ENCODE data around the gene ALG11.

DNA sequence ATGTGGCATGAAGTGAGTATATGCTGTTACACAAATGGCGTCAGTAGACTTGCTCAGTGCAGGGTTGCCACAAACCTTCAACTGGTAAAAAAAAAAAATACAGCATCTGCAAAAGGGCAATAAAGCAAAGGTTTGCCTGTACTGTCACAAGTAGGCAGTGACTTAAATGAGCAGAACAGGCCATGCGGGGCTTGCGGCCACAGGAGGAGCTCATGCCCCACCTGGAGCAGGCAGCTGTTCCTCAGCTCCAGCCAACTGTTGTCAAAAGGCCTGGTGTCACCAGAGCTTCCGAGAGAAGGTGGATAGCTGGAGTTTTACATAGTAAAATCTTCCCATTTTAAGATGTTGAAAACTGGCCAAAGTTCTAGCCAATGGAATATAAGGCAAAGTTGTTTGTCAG lies 8.7 kb upstream of the ALG11 start:
- TF ChIP-seq, protein P1, sequence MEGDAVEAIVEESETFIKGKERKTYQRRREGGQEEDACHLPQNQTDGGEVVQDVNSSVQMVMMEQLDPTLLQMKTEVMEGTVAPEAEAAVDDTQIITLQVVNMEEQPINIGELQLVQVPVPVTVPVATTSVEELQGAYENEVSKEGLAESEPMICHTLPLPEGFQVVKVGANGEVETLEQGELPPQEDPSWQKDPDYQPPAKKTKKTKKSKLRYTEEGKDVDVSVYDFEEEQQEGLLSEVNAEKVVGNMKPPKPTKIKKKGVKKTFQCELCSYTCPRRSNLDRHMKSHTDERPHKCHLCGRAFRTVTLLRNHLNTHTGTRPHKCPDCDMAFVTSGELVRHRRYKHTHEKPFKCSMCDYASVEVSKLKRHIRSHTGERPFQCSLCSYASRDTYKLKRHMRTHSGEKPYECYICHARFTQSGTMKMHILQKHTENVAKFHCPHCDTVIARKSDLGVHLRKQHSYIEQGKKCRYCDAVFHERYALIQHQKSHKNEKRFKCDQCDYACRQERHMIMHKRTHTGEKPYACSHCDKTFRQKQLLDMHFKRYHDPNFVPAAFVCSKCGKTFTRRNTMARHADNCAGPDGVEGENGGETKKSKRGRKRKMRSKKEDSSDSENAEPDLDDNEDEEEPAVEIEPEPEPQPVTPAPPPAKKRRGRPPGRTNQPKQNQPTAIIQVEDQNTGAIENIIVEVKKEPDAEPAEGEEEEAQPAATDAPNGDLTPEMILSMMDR (IDR thresholded peaks at IDR 0.05) = no peak
- TF ChIP-seq POLR2AphosphoS5 (IDR thresholded peaks at IDR 0.05; ENCODE audit: low read depth, low read length) (no peak), SIN3A (IDR thresholded peaks at IDR 0.05; ENCODE audit: borderline replicate concordance, insufficient read depth, low read depth, low read length) (no peak)
- TF ChIP-seq, protein P2, sequence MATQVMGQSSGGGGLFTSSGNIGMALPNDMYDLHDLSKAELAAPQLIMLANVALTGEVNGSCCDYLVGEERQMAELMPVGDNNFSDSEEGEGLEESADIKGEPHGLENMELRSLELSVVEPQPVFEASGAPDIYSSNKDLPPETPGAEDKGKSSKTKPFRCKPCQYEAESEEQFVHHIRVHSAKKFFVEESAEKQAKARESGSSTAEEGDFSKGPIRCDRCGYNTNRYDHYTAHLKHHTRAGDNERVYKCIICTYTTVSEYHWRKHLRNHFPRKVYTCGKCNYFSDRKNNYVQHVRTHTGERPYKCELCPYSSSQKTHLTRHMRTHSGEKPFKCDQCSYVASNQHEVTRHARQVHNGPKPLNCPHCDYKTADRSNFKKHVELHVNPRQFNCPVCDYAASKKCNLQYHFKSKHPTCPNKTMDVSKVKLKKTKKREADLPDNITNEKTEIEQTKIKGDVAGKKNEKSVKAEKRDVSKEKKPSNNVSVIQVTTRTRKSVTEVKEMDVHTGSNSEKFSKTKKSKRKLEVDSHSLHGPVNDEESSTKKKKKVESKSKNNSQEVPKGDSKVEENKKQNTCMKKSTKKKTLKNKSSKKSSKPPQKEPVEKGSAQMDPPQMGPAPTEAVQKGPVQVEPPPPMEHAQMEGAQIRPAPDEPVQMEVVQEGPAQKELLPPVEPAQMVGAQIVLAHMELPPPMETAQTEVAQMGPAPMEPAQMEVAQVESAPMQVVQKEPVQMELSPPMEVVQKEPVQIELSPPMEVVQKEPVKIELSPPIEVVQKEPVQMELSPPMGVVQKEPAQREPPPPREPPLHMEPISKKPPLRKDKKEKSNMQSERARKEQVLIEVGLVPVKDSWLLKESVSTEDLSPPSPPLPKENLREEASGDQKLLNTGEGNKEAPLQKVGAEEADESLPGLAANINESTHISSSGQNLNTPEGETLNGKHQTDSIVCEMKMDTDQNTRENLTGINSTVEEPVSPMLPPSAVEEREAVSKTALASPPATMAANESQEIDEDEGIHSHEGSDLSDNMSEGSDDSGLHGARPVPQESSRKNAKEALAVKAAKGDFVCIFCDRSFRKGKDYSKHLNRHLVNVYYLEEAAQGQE (IDR thresholded peaks at IDR 0.05; ENCODE audit: insufficient read depth in 1 of 2, low read depth in 2 of 2, low read length in 1 of 2) = no peak

Data from Panc1 (cell line).